HG03439 (cell line): Measurements from ENCODE around the gene UTP14A.
"Not testable (repeated sequence)": the region's sequence is repeated elsewhere in the genome, so short reads cannot be mapped to it uniquely, and the experiment has no call there.

Source experiments
- ATAC-seq: cut with Tn5 transposase; IDR thresholded peaks from one replicate; pipeline ENCODE4 v1.9.1; 2021; ENCODE audit warnings: mild to moderate bottlenecking, moderate library complexity; ENCODE audit not compliant: unreplicated experiment

Gene UTP14A

GRCh38 chrX:129905787-129906580, at the start of gene UTP14A:
TSS of gene UTP14A (plus strand) at chrX:129906164. CDS start at chrX:129906211, 47 bp downstream.
- ATAC-seq = peak; percentile 97

- not testable (repeated sequence) for ATAC-seq
Measured at GRCh38 chrX:129859134-129859533, 46.8 kb upstream of the UTP14A start.

- ATAC-seq = not testable (repeated sequence)
Measured at GRCh38 chrX:129866321-129866720, 39.6 kb upstream of the UTP14A start.

- ATAC-seq = no peak
Measured at GRCh38 chrX:129872524-129872923, 33.4 kb upstream of the UTP14A start.

GRCh38 chrX:129875669-129876068, 30.3 kb upstream of the UTP14A start:
- ATAC-seq = no peak

- no peak for ATAC-seq
Measured at GRCh38 chrX:129876771-129877305, 29.1 kb upstream of the UTP14A start.

GRCh38 chrX:129877401-129877800, 28.6 kb upstream of the UTP14A start:
- ATAC-seq = no peak

GRCh38 chrX:129900054-129900453, 5.9 kb upstream of the UTP14A start:
- no peak for ATAC-seq

GRCh38 chrX:129908636-129909035, 2.7 kb downstream of the UTP14A start:
- ATAC-seq = no peak

GRCh38 chrX:129925305-129926092, 19.5 kb downstream of the UTP14A start:
- peak; percentile 67 for ATAC-seq

- ATAC-seq = no peak
Measured at GRCh38 chrX:129930941-129931410, 25.0 kb downstream of the UTP14A start.

GRCh38 chrX:129931411-129932015, 25.5 kb downstream of the UTP14A start:
- peak; percentile 60 for ATAC-seq

GRCh38 chrX:129932016-129932820, 26.3 kb downstream of the UTP14A start:
- no peak for ATAC-seq

- ATAC-seq = no peak
Measured at GRCh38 chrX:129932821-129933321, 26.9 kb downstream of the UTP14A start.

GRCh38 chrX:129933700-129934099, 27.7 kb downstream of the UTP14A start:
- no peak for ATAC-seq

- no peak for ATAC-seq
Measured at GRCh38 chrX:129934461-129934860, 28.5 kb downstream of the UTP14A start.

- ATAC-seq = no peak
Measured at GRCh38 chrX:129934952-129935351, 29.0 kb downstream of the UTP14A start.

GRCh38 chrX:129938081-129938480, 32.1 kb downstream of the UTP14A start:
- no peak for ATAC-seq

- ATAC-seq = no peak
Measured at GRCh38 chrX:129939986-129940385, 34.0 kb downstream of the UTP14A start.

- no peak for ATAC-seq
Measured at GRCh38 chrX:129940721-129941120, 34.8 kb downstream of the UTP14A start.
